Sigmoid colon (tissue), 4 donors: ENCODE results near the gene PHACTR3.

Source experiments
- EP300 ChIP-seq, 4 donors: sonication (generic); formaldehyde crosslinking; IDR thresholded peaks; one replicate each; pipeline ENCODE4 v1.6.1; 2017; ENCODE audit warnings: antibody characterized with exemption in 4 of 4
- POLR2AphosphoS5 ChIP-seq, 4 donors: sonication (generic); formaldehyde crosslinking; IDR thresholded peaks; one replicate each; pipeline ENCODE4 v1.6.1; 2017; ENCODE audit warnings: antibody characterized with exemption in 4 of 4
- TF ChIP-seq, protein P1 (sequence below), 4 experiments: fragments of 450-650 bp in 3 of 4; fragments of 200-600 bp in 1 of 4; IDR thresholded peaks; one replicate each; pipeline ENCODE4 v1.5.1; 2016 to 2019; ENCODE audit warnings: antibody characterized with exemption in 4 of 4, mild to moderate bottlenecking in 3 of 4, moderate library complexity in 2 of 4

DNA sequence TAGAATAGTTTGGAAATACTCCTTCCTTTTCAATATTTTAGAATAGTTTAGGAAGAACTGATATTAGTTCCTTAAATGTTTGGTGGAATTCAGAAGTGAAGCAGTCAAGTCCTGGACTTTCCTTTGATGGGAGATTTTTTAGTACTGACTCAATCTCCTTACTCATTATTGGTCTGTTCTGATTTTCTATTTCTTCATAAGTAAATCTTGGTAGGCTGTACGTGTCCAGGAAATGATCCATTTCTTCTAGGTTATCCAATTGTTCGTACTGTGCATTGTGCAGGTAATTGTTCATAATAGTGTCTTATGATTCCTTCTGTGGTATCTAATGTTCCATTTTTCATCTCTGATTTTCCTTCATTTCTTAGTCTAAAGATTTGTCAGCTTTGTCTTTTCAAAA is 190.2 kb downstream of the PHACTR3 start:
- TF ChIP-seq, protein P1, sequence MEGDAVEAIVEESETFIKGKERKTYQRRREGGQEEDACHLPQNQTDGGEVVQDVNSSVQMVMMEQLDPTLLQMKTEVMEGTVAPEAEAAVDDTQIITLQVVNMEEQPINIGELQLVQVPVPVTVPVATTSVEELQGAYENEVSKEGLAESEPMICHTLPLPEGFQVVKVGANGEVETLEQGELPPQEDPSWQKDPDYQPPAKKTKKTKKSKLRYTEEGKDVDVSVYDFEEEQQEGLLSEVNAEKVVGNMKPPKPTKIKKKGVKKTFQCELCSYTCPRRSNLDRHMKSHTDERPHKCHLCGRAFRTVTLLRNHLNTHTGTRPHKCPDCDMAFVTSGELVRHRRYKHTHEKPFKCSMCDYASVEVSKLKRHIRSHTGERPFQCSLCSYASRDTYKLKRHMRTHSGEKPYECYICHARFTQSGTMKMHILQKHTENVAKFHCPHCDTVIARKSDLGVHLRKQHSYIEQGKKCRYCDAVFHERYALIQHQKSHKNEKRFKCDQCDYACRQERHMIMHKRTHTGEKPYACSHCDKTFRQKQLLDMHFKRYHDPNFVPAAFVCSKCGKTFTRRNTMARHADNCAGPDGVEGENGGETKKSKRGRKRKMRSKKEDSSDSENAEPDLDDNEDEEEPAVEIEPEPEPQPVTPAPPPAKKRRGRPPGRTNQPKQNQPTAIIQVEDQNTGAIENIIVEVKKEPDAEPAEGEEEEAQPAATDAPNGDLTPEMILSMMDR (IDR thresholded peaks at IDR 0.05) = no peak
- no peak for TF ChIP-seq EP300 (IDR thresholded peaks at IDR 0.05)
- TF ChIP-seq POLR2AphosphoS5 (IDR thresholded peaks at IDR 0.05) = no peak
